ENCODE results near the gene GYS2. TPM values are rescaled to one million over a fixed set of nuclear protein-coding genes. Genes with fewer than 3 reads are reported as not detected.

GYS2 gene
- total and polyA plus RNA-seq, 9 of the 15 experiments (the other 6 are each of a cell fraction or from before 2014, with no cell fraction given): not detected

- 0% methylated on average over 2 of the region's 2 CpGs for WGBS (ENCODE audit: insufficient coverage, low coverage, missing lambda C conversion rate)
- Histone ChIP-seq H3K79me2 (ENCODE audit: control insufficient read depth, insufficient read depth, low read length) (no peaks in the 10 kb centered on the region), H4K20me1 (replicated peaks; ENCODE audit: control insufficient read depth, insufficient read depth, low read length) (no peaks in the 10 kb centered on the region), H3K27ac (ENCODE audit: extremely low read depth, low read depth, low read length) (no peak overlapping the region), H2AFZ (ENCODE audit: low read depth, low read length) (no peak overlapping the region), H3K4me1 (replicated peaks in 1 of 2; ENCODE audit: control insufficient read depth in 2 of 2, insufficient read depth in 2 of 2, low read length in 2 of 2) (no peaks in the 10 kb centered on the region), H3K9ac (ENCODE audit: insufficient read depth in 1 of 2, low read depth in 2 of 2, low read length in 2 of 2) (no peak overlapping the region), H3K36me3 (ENCODE audit: control insufficient read depth, insufficient read depth, low read length) (no peaks in the 10 kb centered on the region), H3K4me2 (ENCODE audit: insufficient read depth, low read length) (no peak overlapping the region), H3K9me3 (replicated peaks; ENCODE audit: control insufficient read depth, insufficient read depth, low read depth, low read length) (no peaks in the 10 kb centered on the region), H3K27me3 (ENCODE audit: control insufficient read depth in 2 of 2, insufficient read depth in 2 of 2, low read length in 2 of 2) (no peaks in the 10 kb centered on the region), H3K9me1 (ENCODE audit: control insufficient read depth, insufficient read depth, low read length) (no peaks in the 10 kb centered on the region), H3K4me3 (no peak overlapping the region)
- ChIA-PET POLR2A (interaction anchor here (1.4 kb wide), 1 partner anchor 9 kb away, joined by 4 read pairs; no protein-coding TSS in a partner anchor), CTCF (ENCODE audit: low intra/inter-chr PET ratio) (no interaction called here)
- TF ChIP-seq PTRF (tag; IDR thresholded peaks at IDR 0.05): no peak
- TF ChIP-seq KDM1A (IDR thresholded peaks at IDR 0.05): no peak
- no peak for TF ChIP-seq XRCC4 (IDR thresholded peaks at IDR 0.05; ENCODE audit: extremely low read depth, insufficient read depth, insufficient read length)
- TF ChIP-seq HMG20A (CRISPR knock-in tag; conservative IDR thresholded peaks at IDR 0.05): no peak
- no peak for TF ChIP-seq ZNF3 (CRISPR knock-in tag; IDR thresholded peaks at IDR 0.05)
- no TSS peak for BruUV-seq (replicated peaks)
- no peak for DNase-seq (ENCODE audit: extremely low read depth in 1 of 4, low spot score in 3 of 4)
- intact Hi-C loops (cut with micrococcal nuclease) (no loop called here), in situ Hi-C loops (cut with MboI) (no loop called here)
- FAIRE-seq: no peak
- no peak for ATAC-seq
Measured at GRCh38 chr12:21576431-21576830, 28.2 kb downstream of the GYS2 start.

GRCh38 chr12:21573733-21574358, 30.8 kb downstream of the GYS2 start:
- WGBS (ENCODE audit: insufficient coverage, low coverage, missing lambda C conversion rate): 0% methylated on average over 3 of the region's 4 CpGs
- ATAC-seq (no peak), FAIRE-seq (no peak), DNase-seq (ENCODE audit: extremely low read depth in 1 of 4, low spot score in 3 of 4) (no peak)
- Histone ChIP-seq H3K79me2 (ENCODE audit: control insufficient read depth, insufficient read depth, low read length) (no peaks in the 10 kb centered on the region), H3K4me1 (replicated peaks in 1 of 2; ENCODE audit: control insufficient read depth in 2 of 2, insufficient read depth in 2 of 2, low read length in 2 of 2) (no peaks in the 10 kb centered on the region), H3K4me3 (no peak overlapping the region), H3K27ac (ENCODE audit: extremely low read depth, low read depth, low read length) (no peak overlapping the region), H3K4me2 (ENCODE audit: insufficient read depth, low read length) (no peak overlapping the region), H3K9me1 (ENCODE audit: control insufficient read depth, insufficient read depth, low read length) (no peaks in the 10 kb centered on the region), H3K9me3 (replicated peaks; ENCODE audit: control insufficient read depth, insufficient read depth, low read depth, low read length) (no peaks in the 10 kb centered on the region), H2AFZ (ENCODE audit: low read depth, low read length) (no peak overlapping the region), H3K27me3 (ENCODE audit: control insufficient read depth in 2 of 2, insufficient read depth in 2 of 2, low read length in 2 of 2) (no peaks in the 10 kb centered on the region), H3K36me3 (ENCODE audit: control insufficient read depth, insufficient read depth, low read length) (no peaks in the 10 kb centered on the region), H3K9ac (ENCODE audit: insufficient read depth in 1 of 2, low read depth in 2 of 2, low read length in 2 of 2) (no peak overlapping the region), H4K20me1 (replicated peaks; ENCODE audit: control insufficient read depth, insufficient read depth, low read length) (no peaks in the 10 kb centered on the region)
- no TSS peak for BruUV-seq (replicated peaks)
- in situ Hi-C loops (cut with MboI) (no loop called here), intact Hi-C loops (cut with micrococcal nuclease) (no loop called here)
- ChIA-PET POLR2A (no interaction called here), CTCF (ENCODE audit: low intra/inter-chr PET ratio) (no interaction called here)
- no peak for TF ChIP-seq ZNF140 (CRISPR knock-in tag; IDR thresholded peaks at IDR 0.05)
- TF ChIP-seq ZNF431 (CRISPR knock-in tag; IDR thresholded peaks at IDR 0.05): no peak
- no peak for TF ChIP-seq GMEB1 (CRISPR knock-in tag; IDR thresholded peaks at IDR 0.05)
- TF ChIP-seq ZNF165 (CRISPR knock-in tag; IDR thresholded peaks at IDR 0.05; ENCODE audit: borderline replicate concordance): no peak
- no peak for TF ChIP-seq GTF2A2 (tag; IDR thresholded peaks at IDR 0.05)
- no peak for TF ChIP-seq ZEB2 (IDR thresholded peaks at IDR 0.05)
- no peak for TF ChIP-seq NELFE (IDR thresholded peaks at IDR 0.05; ENCODE audit: insufficient read depth, insufficient read length)
- TF ChIP-seq ATF3 (IDR thresholded peaks at IDR 0.05): no peak
- no peak for TF ChIP-seq ATF3 (CRISPR knock-in tag; conservative IDR thresholded peaks at IDR 0.05)

Data from K562 (cell line).